Measurements from ENCODE around the gene MANSC1.

- no peak for TF ChIP-seq CTCF (IDR thresholded peaks at IDR 0.05)
- TF ChIP-seq EP300 (IDR thresholded peaks at IDR 0.05; ENCODE audit: low read depth), result no peak
Observed at GRCh38 chr12:12364787-12365445, 14.9 kb upstream of the MANSC1 start.
